ENCODE data around the gene ZNF750. TPM values are rescaled to one million over a fixed set of nuclear protein-coding genes. Genes with fewer than 3 reads are reported as not detected.

The ZNF750 gene
- total RNA-seq, 4 donors from 2014 or later: 117 to 353 (median 233) TPM

GRCh38 chr17:82820278-82821251 lies 19.3 kb downstream of the ZNF750 start:
- Histone ChIP-seq H3K27me3 (no peaks in the 10 kb centered on the region), H3K9me3 (peaks cover 19% of the 10 kb centered on the region), H3K4me1 (no peaks in the 10 kb centered on the region), H3K4me3 (no peak overlapping the region), H3K27ac (no peak overlapping the region), H3K36me3 (peaks cover 60% of the 10 kb centered on the region)
- 95% methylated on average over 5 of the region's 5 CpGs for WGBS
- TF ChIP-seq POLR2A (IDR thresholded peaks at IDR 0.05) (no peak), POLR2AphosphoS5 (IDR thresholded peaks at IDR 0.05) (no peak), EP300 (IDR thresholded peaks at IDR 0.05) (no peak)
- TF ChIP-seq, protein P1, sequence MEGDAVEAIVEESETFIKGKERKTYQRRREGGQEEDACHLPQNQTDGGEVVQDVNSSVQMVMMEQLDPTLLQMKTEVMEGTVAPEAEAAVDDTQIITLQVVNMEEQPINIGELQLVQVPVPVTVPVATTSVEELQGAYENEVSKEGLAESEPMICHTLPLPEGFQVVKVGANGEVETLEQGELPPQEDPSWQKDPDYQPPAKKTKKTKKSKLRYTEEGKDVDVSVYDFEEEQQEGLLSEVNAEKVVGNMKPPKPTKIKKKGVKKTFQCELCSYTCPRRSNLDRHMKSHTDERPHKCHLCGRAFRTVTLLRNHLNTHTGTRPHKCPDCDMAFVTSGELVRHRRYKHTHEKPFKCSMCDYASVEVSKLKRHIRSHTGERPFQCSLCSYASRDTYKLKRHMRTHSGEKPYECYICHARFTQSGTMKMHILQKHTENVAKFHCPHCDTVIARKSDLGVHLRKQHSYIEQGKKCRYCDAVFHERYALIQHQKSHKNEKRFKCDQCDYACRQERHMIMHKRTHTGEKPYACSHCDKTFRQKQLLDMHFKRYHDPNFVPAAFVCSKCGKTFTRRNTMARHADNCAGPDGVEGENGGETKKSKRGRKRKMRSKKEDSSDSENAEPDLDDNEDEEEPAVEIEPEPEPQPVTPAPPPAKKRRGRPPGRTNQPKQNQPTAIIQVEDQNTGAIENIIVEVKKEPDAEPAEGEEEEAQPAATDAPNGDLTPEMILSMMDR (IDR thresholded peaks at IDR 0.05): no peak
- no peak for DNase-seq (ENCODE audit: low spot score in 2 of 2)

GRCh38 chr17:82817947-82818346 lies 21.9 kb downstream of the ZNF750 start:
- DNase-seq (ENCODE audit: low spot score in 2 of 2): no peak
- TF ChIP-seq, protein P1 (IDR thresholded peaks at IDR 0.05): no peak
- no peak for TF ChIP-seq POLR2A (IDR thresholded peaks at IDR 0.05)
- TF ChIP-seq POLR2AphosphoS5 (IDR thresholded peaks at IDR 0.05): no peak
- TF ChIP-seq EP300 (IDR thresholded peaks at IDR 0.05): no peak
- Histone ChIP-seq H3K27ac (no peak overlapping the region), H3K36me3 (peaks cover 73% of the 10 kb centered on the region), H3K9me3 (peaks cover 19% of the 10 kb centered on the region), H3K4me3 (no peak overlapping the region), H3K27me3 (no peaks in the 10 kb centered on the region), H3K4me1 (no peaks in the 10 kb centered on the region)
- WGBS: 97% methylated on average over 5 of the region's 5 CpGs

DNA sequence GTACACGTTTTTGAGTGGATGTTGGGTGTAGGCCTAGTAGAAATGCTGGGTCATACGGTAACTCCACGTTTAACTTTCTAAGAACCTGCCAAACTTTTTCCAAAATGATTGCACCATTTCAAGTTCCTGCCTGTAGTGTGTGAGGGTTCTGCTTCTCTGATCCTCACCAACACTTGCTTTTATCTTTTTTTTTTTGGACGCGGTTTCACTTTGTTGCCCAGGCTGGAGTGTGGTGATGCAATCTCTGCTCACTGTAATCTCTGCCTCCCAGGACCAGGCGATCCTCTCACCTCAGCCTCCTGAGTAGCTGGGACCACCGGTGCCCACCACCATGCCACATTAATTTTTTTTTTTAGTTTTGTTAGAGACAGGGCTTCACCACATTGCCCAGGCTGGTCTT lies 23.5 kb downstream of the ZNF750 start:
- H3K36me3 ChIP-seq: peaks cover 72% of the 10 kb centered on the region
- H3K4me3 ChIP-seq: no peak overlapping the region
- TF ChIP-seq POLR2AphosphoS5 (IDR thresholded peaks at IDR 0.05) (no peak), POLR2A (IDR thresholded peaks at IDR 0.05) (no peak), EP300 (IDR thresholded peaks at IDR 0.05) (no peak)
- TF ChIP-seq, protein P1 (IDR thresholded peaks at IDR 0.05): no peak
- H3K27ac ChIP-seq: no peak overlapping the region
- 72% methylated on average over 7 of the region's 7 CpGs for WGBS
- H3K27me3 ChIP-seq: no peaks in the 10 kb centered on the region
- H3K4me1 ChIP-seq: no peaks in the 10 kb centered on the region
- DNase-seq (ENCODE audit: low spot score in 2 of 2): no peak
- H3K9me3 ChIP-seq: peaks cover 17% of the 10 kb centered on the region

- H3K9me3 ChIP-seq: peaks cover 12% of the 10 kb centered on the region
- 85% methylated on average over 13 of the region's 13 CpGs for WGBS
- TF ChIP-seq POLR2AphosphoS5 (IDR thresholded peaks at IDR 0.05) (no peak), POLR2A (IDR thresholded peaks at IDR 0.05) (no peak), EP300 (IDR thresholded peaks at IDR 0.05) (no peak)
- TF ChIP-seq, protein P1 (IDR thresholded peaks at IDR 0.05): no peak
Measured at GRCh38 chr17:82815790-82816305, 24.0 kb downstream of the ZNF750 start.

DNA sequence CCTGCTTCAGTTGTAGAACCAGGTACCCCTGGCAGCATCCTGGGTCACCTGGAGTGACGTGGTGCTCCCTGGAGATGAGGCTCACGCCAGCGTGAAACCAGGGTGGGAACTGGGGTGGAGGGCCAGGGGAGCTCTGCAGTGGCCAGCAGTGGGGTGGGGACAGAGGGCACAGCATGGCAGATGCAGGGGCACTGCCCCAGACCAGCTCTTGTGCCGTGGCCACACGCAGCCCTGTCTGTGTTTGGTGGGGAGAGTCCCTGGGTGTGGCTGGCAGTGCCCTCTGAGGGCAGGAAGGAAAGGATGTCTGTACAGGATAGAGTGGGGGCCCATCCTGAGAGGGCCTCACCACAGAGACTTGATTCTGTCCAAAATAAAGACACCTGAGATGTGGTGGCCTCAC lies 24.5 kb downstream of the ZNF750 start:
- peaks cover 11% of the 10 kb centered on the region for H3K9me3 ChIP-seq
- TF ChIP-seq POLR2AphosphoS5 (IDR thresholded peaks at IDR 0.05): no peak
- no peak for TF ChIP-seq EP300 (IDR thresholded peaks at IDR 0.05)
- TF ChIP-seq, protein P1 (IDR thresholded peaks at IDR 0.05): no peak
- H3K27me3 ChIP-seq: no peaks in the 10 kb centered on the region
- DNase-seq (ENCODE audit: low spot score in 2 of 2): no peak
- no peak overlapping the region for H3K27ac ChIP-seq
- H3K4me3 ChIP-seq: no peak overlapping the region
- WGBS: 89% methylated on average over 5 of the region's 5 CpGs
- peaks cover 74% of the 10 kb centered on the region for H3K36me3 ChIP-seq
- H3K4me1 ChIP-seq: no peaks in the 10 kb centered on the region

More at GRCh38 chr17:82815790-82816305, 24.0 kb downstream of the ZNF750 start:
- Histone ChIP-seq H3K27me3 (no peaks in the 10 kb centered on the region), H3K27ac (no peak overlapping the region), H3K36me3 (peaks cover 73% of the 10 kb centered on the region), H3K4me1 (no peaks in the 10 kb centered on the region), H3K4me3 (no peak overlapping the region)
- no peak for DNase-seq (ENCODE audit: low spot score in 2 of 2)

Data from suprapubic skin (tissue), 4 donors.